Psoas muscle (tissue), 8 donors: ENCODE data around the gene MYOM3. TPM values are rescaled to one million over a fixed set of nuclear protein-coding genes. Genes with fewer than 3 reads are reported as not detected.

Experiments used
- ATAC-seq, 4 donors: fragments of 200-7000 bp; cut with Tn5 transposase; one replicate each; pipeline ENCODE4 v1.9.1; 2020; ENCODE audit warnings: moderate library complexity in 3 of 4, mild to moderate bottlenecking in 2 of 4
- DNase-seq, 2 donors: peaks; one replicate each; pipeline ENCODE4 v3.0.0-alpha.2; 2020
- H3K27ac ChIP-seq: fragments of 200-600 bp; one replicate; pipeline ENCODE4 v1.8.0; 2022
- H3K27me3 ChIP-seq, 3 donors: fragments of 200-600 bp in 1 of 3; one replicate each; pipeline versions ENCODE4 v1.6.1 to v1.8.0; 2013 to 2022; ENCODE audit warnings: low read length in 2 of 3, mild to moderate bottlenecking in 2 of 3, moderate library complexity in 1 of 3; ENCODE audit not compliant: insufficient read depth in 3 of 3
- H3K36me3 ChIP-seq, 2 donors: fragments of 200-600 bp in 1 of 2; one replicate each; pipeline versions ENCODE4 v1.6.1 to v1.8.0; 2013 to 2022; ENCODE audit warnings: low read depth in 1 of 2, mild to moderate bottlenecking in 1 of 2, moderate library complexity in 1 of 2; ENCODE audit not compliant: insufficient read depth in 1 of 2
- H3K4me1 ChIP-seq: fragments of 200-600 bp; one replicate; pipeline ENCODE4 v1.8.0; 2022
- H3K4me3 ChIP-seq: fragments of 200-600 bp; one replicate; pipeline ENCODE4 v1.8.0; 2022; ENCODE audit warnings: mild to moderate bottlenecking
- H3K9me3 ChIP-seq: fragments of 200-600 bp; one replicate; pipeline ENCODE4 v1.8.0; 2022
- WGBS, 3 donors: extraction: QIAGEN DNeasy Blood & Tissue Kit; methylation state at CpG; one replicate each; pipeline versions ENCODE4 v1.1.6 to v1.1.7; 2013; 5-methylcytosine and 5-hydroxymethylcytosine counted together
- intact Hi-C, 2 donors: fragments of 100-400 bp; cut with DNase I; formaldehyde crosslinking; loops; one replicate each; pipeline versions ENCODE4 v1.11.0 to v1.14.2; 2022
- polyA plus RNA-seq, 3 donors: library from polyadenylated mRNA; stranded (reverse); fragments of 200-250 nt; gene quantifications; one replicate each; pipeline ENCODE4 v1.2.3, GENCODE V29; 2013
- total RNA-seq, 4 donors: library from RNA; stranded (reverse); fragmentation: NEBNext Ultra II Directional in 2 of 4; extraction: Animal tissue kit (Norgen Biotek cat#: 25700) in 2 of 4; gene quantifications; one replicate each; pipeline versions ENCODE4 v1.2.1 to v1.2.4, GENCODE V29; 2021 to 2023
- TF ChIP-seq, protein P1 (sequence below): fragments of 200-600 bp; IDR thresholded peaks from one replicate; pipeline ENCODE4 v1.8.0; 2022; ENCODE audit warnings: antibody characterized with exemption
- donor health status: healthy with polysubstance abuse.
- donor health status: DM: no; HTN: no; CAD: no; lungs with moderate emphysema.
- donor health status: Bipolar disorder and iron deficiency.
- donor health status: healthy.
- donor health status: DM: yes; HTN: yes; CAD: no.
- donor health status: DM: no; HTN: no; CAD: no.
- donor health status: DM: no; HTN: no; CAD: no.
- donor health status: DM: yes; HTN: yes; CAD: no.

The MYOM3 gene
- total and polyA plus RNA-seq, 7 donors: 86.7 to 505 (median 152) TPM

DNA sequence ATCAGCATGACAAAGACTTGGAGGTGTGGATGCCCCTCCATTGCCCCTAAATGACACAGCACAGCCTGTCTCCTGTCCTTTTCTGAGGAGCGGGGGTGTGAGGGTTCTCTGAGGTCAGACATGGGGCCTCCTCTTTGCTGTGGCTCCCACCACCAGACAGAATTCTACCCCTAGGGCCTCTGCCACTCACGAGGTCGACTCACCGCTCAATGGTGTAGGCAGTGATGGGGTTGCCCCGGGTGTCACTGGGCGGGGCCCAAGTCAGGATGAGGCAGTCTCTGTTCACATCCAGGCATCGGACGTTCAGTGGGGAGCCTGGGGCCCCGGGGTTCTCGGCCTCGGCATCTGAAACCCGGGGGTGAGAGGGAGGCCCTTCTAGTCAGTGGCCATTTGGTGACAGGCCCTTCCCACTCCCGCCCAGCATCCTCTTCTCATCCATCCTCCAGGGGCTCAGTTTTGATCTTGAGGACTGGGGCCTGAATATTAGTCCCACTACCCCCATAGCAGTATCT lies 19.9 kb downstream of the MYOM3 start:
- H3K36me3 ChIP-seq: peaks cover 4 to 72% of the 10 kb centered on the region in 2 donors
- H3K9me3 ChIP-seq: no peaks in the 10 kb centered on the region
- no peak overlapping the region for H3K4me3 ChIP-seq
- intact Hi-C loops: no loop called here
- DNase-seq (no peak), ATAC-seq (no peak)
- H3K4me1 ChIP-seq: peaks cover 17% of the 10 kb centered on the region
- no peaks in the 10 kb centered on the region for H3K27me3 ChIP-seq
- 75 to 82% (median 82%) methylated on average over 13 of the region's 13 CpGs for WGBS, 3 donors
- H3K27ac ChIP-seq: no peak overlapping the region
- TF ChIP-seq, protein P1, sequence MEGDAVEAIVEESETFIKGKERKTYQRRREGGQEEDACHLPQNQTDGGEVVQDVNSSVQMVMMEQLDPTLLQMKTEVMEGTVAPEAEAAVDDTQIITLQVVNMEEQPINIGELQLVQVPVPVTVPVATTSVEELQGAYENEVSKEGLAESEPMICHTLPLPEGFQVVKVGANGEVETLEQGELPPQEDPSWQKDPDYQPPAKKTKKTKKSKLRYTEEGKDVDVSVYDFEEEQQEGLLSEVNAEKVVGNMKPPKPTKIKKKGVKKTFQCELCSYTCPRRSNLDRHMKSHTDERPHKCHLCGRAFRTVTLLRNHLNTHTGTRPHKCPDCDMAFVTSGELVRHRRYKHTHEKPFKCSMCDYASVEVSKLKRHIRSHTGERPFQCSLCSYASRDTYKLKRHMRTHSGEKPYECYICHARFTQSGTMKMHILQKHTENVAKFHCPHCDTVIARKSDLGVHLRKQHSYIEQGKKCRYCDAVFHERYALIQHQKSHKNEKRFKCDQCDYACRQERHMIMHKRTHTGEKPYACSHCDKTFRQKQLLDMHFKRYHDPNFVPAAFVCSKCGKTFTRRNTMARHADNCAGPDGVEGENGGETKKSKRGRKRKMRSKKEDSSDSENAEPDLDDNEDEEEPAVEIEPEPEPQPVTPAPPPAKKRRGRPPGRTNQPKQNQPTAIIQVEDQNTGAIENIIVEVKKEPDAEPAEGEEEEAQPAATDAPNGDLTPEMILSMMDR: no peak

DNA sequence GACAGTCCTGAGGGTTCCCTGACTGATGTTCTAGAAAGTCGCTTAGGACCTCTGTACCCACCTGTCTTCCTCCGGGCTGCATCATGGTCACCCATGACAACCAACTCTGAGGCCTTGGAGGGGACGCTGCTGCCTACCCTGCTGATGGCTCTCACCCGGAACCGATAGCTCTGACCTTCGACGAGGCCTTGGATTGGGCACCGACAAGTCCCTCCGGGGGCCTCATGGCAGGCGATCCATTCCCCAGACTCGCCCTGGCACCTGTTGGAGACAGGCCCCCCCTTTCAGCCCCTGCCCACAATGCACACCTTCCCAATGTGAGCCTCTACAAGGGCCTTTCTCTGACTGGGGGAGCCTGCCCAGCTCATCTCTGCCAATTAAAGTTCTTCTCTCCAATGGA lies 21.2 kb downstream of the MYOM3 start:
- Histone ChIP-seq H3K4me1 (peaks cover 5% of the 10 kb centered on the region), H3K9me3 (no peaks in the 10 kb centered on the region), H3K27me3 (no peaks in the 10 kb centered on the region), H3K36me3 (peaks cover 4 to 85% of the 10 kb centered on the region in 2 donors), H3K27ac (peak overlapping the region; percentile 30), H3K4me3 (no peak overlapping the region)
- WGBS, 3 donors: 82 to 88% (median 87%) methylated on average over 11 of the region's 11 CpGs
- TF ChIP-seq, protein P1: no peak
- DNase-seq (peak in 1 of 2 donors; percentile 7), ATAC-seq (peak in 1 of 4 donors; percentile 1)
- intact Hi-C loops: no loop called here

DNA sequence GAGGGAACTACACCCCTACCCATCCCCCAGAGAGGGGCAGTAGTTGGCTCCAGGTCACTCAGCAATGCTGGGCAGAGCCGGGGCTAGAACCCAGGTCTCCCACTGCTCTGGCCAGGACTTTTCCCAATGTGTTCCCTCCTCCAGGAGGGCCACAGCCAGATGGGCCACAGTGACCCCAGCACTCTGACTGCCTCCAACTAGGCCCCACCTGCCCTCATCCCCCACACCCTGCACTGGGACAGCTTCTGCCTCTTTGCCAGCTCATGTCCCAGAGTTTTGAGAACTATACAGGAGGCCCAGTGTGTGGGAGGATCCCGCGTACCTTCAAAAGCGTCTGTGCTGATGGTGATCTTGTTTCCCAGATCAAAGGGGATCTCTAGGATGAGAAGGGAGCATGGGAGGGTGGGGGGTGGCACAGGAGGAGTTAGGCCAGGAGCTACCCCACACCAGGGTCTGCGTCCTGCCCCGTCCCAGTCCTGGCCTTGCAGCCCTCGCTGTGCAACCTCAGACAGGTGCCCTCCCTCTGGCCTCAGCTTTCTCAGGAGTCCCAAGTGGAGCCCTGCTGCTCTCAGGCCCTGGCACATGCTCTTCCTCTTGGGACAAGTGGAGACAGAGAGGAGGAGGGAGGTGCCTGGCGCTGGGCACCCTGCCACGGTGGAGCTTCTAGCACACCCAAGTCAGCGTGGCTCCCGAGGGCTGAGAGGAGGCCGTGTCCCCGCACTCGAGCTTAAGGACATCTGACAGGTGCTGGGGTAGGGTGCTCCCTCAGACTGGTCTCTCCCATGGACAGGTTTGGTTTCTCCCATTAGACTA lies 22.0 kb downstream of the MYOM3 start:
- Histone ChIP-seq H3K27ac (peak overlapping the region; percentile 30), H3K4me1 (no peaks in the 10 kb centered on the region), H3K4me3 (no peak overlapping the region), H3K9me3 (no peaks in the 10 kb centered on the region), H3K27me3 (no peaks in the 10 kb centered on the region), H3K36me3 (peaks cover 4 to 93% of the 10 kb centered on the region in 2 donors)
- DNase-seq: peak; percentile 58 to 82
- WGBS, 3 donors: 51 to 61% (median 52%) methylated on average over 14 of the region's 14 CpGs
- TF ChIP-seq, protein P1: no peak
- peak; percentile 46 to 63 (median 56) for ATAC-seq
- intact Hi-C loops: no loop called here

DNA sequence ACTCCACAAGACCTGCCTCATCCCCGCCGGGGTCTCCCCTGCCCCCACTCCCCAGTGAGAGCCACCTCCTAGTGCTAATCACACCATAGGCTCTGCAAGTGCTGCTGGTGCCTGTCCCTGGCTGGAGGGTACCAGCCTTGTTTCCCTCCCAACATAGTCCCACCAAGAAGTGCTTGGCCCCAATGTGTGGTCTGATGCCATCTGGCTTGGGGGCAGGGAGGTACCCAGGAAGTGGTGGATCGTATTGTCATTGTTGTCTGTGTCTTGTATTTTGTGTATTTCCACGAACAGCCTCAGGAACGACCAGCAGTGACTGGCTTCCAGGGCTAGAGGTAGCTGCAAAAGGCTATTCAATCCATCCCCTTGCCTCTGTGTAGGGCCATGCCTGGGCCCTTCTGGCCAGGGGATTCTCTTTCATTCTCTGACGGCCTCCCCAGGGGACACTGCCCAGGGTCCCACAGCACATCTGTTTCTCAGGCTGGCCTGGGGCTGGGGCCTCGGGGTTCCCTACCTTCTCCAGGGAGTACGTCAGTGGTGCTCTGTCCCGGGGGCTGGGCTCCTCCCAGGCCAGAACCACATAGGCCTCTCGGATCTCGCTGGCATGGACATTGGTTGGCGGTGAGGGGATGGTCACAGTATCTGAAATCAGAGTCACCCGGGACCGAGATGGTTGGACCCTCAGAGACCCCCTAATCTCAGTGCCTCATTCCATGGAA lies 22.8 kb downstream of the MYOM3 start:
- Histone ChIP-seq H3K4me3 (no peak overlapping the region), H3K36me3 (peaks cover 4 to 93% of the 10 kb centered on the region in 2 donors), H3K9me3 (no peaks in the 10 kb centered on the region), H3K27me3 (no peaks in the 10 kb centered on the region), H3K27ac (no peak overlapping the region), H3K4me1 (no peaks in the 10 kb centered on the region)
- ATAC-seq (peak in 1 of 4 donors; percentile 4), DNase-seq (peak in 1 of 2 donors; percentile 11)
- TF ChIP-seq, protein P1: no peak
- WGBS, 3 donors: 65 to 78% (median 73%) methylated on average over 14 of the region's 14 CpGs
- intact Hi-C loops: no loop called here
